HepG2 (cell line): ENCODE measurements around the gene DHX30.

Source experiments
- RFX5 ChIP-seq: IDR thresholded peaks from 2 replicates; pipeline ENCODE4 v1.6.1; 2011; ENCODE audit warnings: low read depth, low read length, improper control_type of control experiment
- ZNF136 ChIP-seq: sonication (generic); formaldehyde crosslinking; IDR thresholded peaks from 2 replicates; pipeline ENCODE4 v1.8.1; 2022; ENCODE audit warnings: low read depth, mild to moderate bottlenecking, moderate library complexity, missing genetic modification reagents
- ZNF337 ChIP-seq: sonication (generic); formaldehyde crosslinking; IDR thresholded peaks from 2 replicates; pipeline ENCODE4 v1.5.1; 2020; ENCODE audit warnings: missing genetic modification reagents, low read depth, mild to moderate bottlenecking, borderline replicate concordance
- ZNF800 ChIP-seq: sonication (generic); formaldehyde crosslinking; IDR thresholded peaks from 2 replicates; pipeline ENCODE4 v1.4.0; 2020; ENCODE audit warnings: missing genetic modification reagents
- TF ChIP-seq, protein P1 (sequence below): sonication (generic); formaldehyde crosslinking; IDR thresholded peaks from 2 replicates; pipeline ENCODE4 v1.5.0; 2020; ENCODE audit warnings: missing genetic modification reagents

DNA sequence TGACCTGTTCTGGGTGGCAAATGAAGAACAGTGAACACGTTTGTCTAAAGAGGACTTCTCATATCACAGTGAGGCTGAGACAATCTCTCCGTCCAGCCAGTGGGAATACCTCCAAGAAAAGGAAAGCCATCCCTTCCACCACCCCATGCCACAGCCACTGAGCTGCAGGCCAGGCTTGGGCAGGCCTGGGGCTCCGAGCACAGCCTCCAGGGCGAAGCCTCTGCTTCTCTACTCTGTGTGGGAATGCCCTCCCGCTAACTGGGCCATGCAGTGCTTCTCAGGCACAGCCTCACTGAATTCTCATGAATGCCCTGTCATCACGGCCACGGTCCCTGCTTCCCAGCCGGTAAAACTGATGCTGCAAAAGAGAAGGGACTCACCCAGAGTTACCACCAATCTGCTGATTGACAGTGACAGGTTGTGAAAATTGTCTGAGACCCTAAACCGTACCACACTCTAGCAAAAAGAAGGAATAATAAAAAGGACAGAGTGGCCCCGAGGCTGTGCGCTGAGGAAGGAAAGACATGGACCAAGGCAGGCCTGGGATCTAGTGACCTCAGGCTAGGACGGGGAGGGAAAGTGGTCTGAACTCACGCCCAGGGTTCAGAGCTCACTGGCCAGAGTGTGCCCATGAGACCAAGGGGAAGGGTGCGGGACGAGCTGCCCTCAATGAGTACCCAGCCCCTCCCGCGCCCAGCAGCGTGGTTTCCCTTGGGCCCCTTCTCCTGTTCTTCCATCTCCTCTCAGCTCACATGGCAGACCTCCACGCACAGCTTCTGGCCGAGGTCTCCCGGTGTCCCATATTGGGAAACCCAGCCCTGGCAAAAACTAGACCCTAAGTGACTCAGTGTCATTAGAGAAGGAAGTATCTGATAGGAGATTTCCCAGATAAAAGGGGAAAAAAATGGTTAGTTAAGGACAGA, 52.8 kb downstream of the DHX30 start:
- TF ChIP-seq, protein P1, sequence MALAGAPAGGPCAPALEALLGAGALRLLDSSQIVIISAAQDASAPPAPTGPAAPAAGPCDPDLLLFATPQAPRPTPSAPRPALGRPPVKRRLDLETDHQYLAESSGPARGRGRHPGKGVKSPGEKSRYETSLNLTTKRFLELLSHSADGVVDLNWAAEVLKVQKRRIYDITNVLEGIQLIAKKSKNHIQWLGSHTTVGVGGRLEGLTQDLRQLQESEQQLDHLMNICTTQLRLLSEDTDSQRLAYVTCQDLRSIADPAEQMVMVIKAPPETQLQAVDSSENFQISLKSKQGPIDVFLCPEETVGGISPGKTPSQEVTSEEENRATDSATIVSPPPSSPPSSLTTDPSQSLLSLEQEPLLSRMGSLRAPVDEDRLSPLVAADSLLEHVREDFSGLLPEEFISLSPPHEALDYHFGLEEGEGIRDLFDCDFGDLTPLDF (CRISPR knock-in tag) = no peak
- TF ChIP-seq RFX5 (no peak), ZNF337 (no peak), ZNF800 (CRISPR knock-in tag) (no peak), ZNF136 (no peak)
